ENCODE data around the gene SIGLEC11. TPM values are rescaled to one million over a fixed set of nuclear protein-coding genes. Genes with fewer than 3 reads are reported as not detected.

SIGLEC11 gene
- total and polyA plus RNA-seq, 12 donors = 0.11 to 1.7 (median 0.42) TPM; not detected in 1

- intact Hi-C loops (cut with DNase I) = loop anchor here in 2 of 10 donors (10.0 kb wide), 2 partner anchors 51 to 201 kb away; no protein-coding TSS in a partner anchor
- Histone ChIP-seq H3K9me3 (no peaks in the 10 kb centered on the region), H3K4me1 (peaks cover 0 to 23% (median 7%) of the 10 kb centered on the region in 9 donors), H3K27me3 (peaks cover 0 to 3% (median 0%) of the 10 kb centered on the region in 7 donors), H3K4me3 (no peak overlapping the region), H3K36me3 (peaks cover 0 to 13% (median 0%) of the 10 kb centered on the region in 9 donors), H3K27ac (no peak overlapping the region)
- WGBS, 2 donors = 88 to 90% methylated on average over 8 of the region's 8 CpGs
- ATAC-seq = no peak
- no peak for DNase-seq
- TF ChIP-seq CTCF (IDR thresholded peaks at IDR 0.05) = no peak
Measured at GRCh38 chr19:49933643-49934042, 27.3 kb downstream of the SIGLEC11 start.

- ATAC-seq (no peak), DNase-seq (no peak)
- Histone ChIP-seq H3K27me3 (no peaks in the 10 kb centered on the region), H3K27ac (no peak overlapping the region), H3K4me3 (no peak overlapping the region), H3K4me1 (peaks cover 3 to 28% (median 12%) of the 10 kb centered on the region in 9 donors), H3K36me3 (peaks cover 0 to 17% (median 0%) of the 10 kb centered on the region in 9 donors), H3K9me3 (no peaks in the 10 kb centered on the region)
- no peak for TF ChIP-seq CTCF (IDR thresholded peaks at IDR 0.05)
- WGBS, 2 donors = 92 to 93% methylated on average over 21 to 25 of the region's 25 CpGs
- intact Hi-C loops (cut with DNase I) = loop anchor here in 2 of 10 donors (10.0 kb wide), 2 partner anchors 52 to 202 kb away; no protein-coding TSS in a partner anchor
Measured at GRCh38 chr19:49932731-49933131, 28.2 kb downstream of the SIGLEC11 start.

- Histone ChIP-seq H3K27me3 (no peaks in the 10 kb centered on the region), H3K4me3 (no peak overlapping the region), H3K36me3 (peaks cover 0 to 24% (median 0%) of the 10 kb centered on the region in 9 donors), H3K9me3 (no peaks in the 10 kb centered on the region), H3K4me1 (peaks cover 4 to 32% (median 16%) of the 10 kb centered on the region in 9 donors), H3K27ac (no peak overlapping the region)
- ATAC-seq (no peak), DNase-seq (no peak)
- 96 to 97% methylated on average over 5 of the region's 5 CpGs for WGBS, 2 donors
- no peak for TF ChIP-seq CTCF (IDR thresholded peaks at IDR 0.05)
- intact Hi-C loops (cut with DNase I) = loop anchor here in 2 of 10 donors (10.0 kb wide), 2 partner anchors 53 to 203 kb away; no protein-coding TSS in a partner anchor
Measured at GRCh38 chr19:49932041-49932451, 28.9 kb downstream of the SIGLEC11 start.

GRCh38 chr19:49931293-49932040 is 29.5 kb downstream of the SIGLEC11 start:
- Histone ChIP-seq H3K27ac (peak overlapping the region in 2 of 10 donors; percentile 92 to 95), H3K9me3 (no peaks in the 10 kb centered on the region), H3K4me3 (no peak overlapping the region), H3K27me3 (no peaks in the 10 kb centered on the region), H3K4me1 (peaks cover 4 to 38% (median 21%) of the 10 kb centered on the region in 9 donors), H3K36me3 (peaks cover 0 to 30% (median 0%) of the 10 kb centered on the region in 9 donors)
- no peak for TF ChIP-seq CTCF (IDR thresholded peaks at IDR 0.05)
- intact Hi-C loops (cut with DNase I) = loop anchor here in 3 of 10 donors (2.0 to 10.0 kb wide), 3 partner anchors 53 to 203 kb away; partner anchors contain the start of genes AKT1S1 (in 1 of the 3) and TBC1D17 (in 1 of the 3)
- DNase-seq (no peak), ATAC-seq (no peak)
- 96 to 97% methylated on average over 7 of the region's 7 CpGs for WGBS, 2 donors

All from heart right ventricle (tissue), 16 donors.